HepG2 (cell line): ENCODE data around the gene ESR2.

Source experiments
- CTCF ChIP-seq: sonication (generic); formaldehyde crosslinking; IDR thresholded peaks from 2 replicates; pipeline ENCODE4 v1.5.0; 2020; ENCODE audit warnings: mild to moderate bottlenecking, missing genetic modification reagents, moderate library complexity
- FOXJ3 ChIP-seq: sonication (generic); formaldehyde crosslinking; IDR thresholded peaks from 2 replicates; pipeline ENCODE4 v1.4.0; 2020; ENCODE audit warnings: missing genetic modification reagents, mild to moderate bottlenecking, borderline replicate concordance
- MYNN ChIP-seq: sonication (generic); formaldehyde crosslinking; IDR thresholded peaks from 2 replicates; pipeline ENCODE4 v1.4.0; 2020; ENCODE audit warnings: mild to moderate bottlenecking, low read depth, missing genetic modification reagents
- ZNF567 ChIP-seq: sonication (generic); formaldehyde crosslinking; IDR thresholded peaks from 2 replicates; pipeline ENCODE4 v1.8.1; 2023; ENCODE audit warnings: mild to moderate bottlenecking, missing genetic modification reagents, borderline replicate concordance
- TF ChIP-seq, protein P1 (sequence below): sonication (generic); formaldehyde crosslinking; IDR thresholded peaks from 2 replicates; pipeline ENCODE4 v1.8.1; 2022; ENCODE audit warnings: mild to moderate bottlenecking, missing genetic modification reagents

- TF ChIP-seq FOXJ3 (CRISPR knock-in tag) (no peak), CTCF (CRISPR knock-in tag) (no peak), MYNN (no peak), ZNF567 (CRISPR knock-in tag) (no peak)
- TF ChIP-seq, protein P1, sequence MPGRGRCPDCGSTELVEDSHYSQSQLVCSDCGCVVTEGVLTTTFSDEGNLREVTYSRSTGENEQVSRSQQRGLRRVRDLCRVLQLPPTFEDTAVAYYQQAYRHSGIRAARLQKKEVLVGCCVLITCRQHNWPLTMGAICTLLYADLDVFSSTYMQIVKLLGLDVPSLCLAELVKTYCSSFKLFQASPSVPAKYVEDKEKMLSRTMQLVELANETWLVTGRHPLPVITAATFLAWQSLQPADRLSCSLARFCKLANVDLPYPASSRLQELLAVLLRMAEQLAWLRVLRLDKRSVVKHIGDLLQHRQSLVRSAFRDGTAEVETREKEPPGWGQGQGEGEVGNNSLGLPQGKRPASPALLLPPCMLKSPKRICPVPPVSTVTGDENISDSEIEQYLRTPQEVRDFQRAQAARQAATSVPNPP (CRISPR knock-in tag), result no peak
These were observed 232.5 kb downstream of the ESR2 start for GRCh38 chr14:64061706-64062105.
